Panc1 (cell line): ENCODE measurements around the gene ALDH5A1.

ENCODE experiments used
- CTCF ChIP-seq: fragments of 450-650 bp; IDR thresholded peaks from 2 replicates; pipeline ENCODE4 v1.5.1; 2017; ENCODE audit warnings: mild to moderate bottlenecking
- POLR2AphosphoS5 ChIP-seq: IDR thresholded peaks from 2 replicates; pipeline ENCODE4 v1.6.1; 2012; ENCODE audit warnings: mild to moderate bottlenecking, low read depth, low read length, moderate library complexity
- REST ChIP-seq, 2 experiments: IDR thresholded peaks; 2 replicates each; pipeline ENCODE4 v1.6.1; 2011 to 2012; ENCODE audit warnings: low read depth in 2 of 2, control low read depth in 1 of 2, low read length in 1 of 2, mild to moderate bottlenecking in 1 of 2, moderate library complexity in 1 of 2; ENCODE audit not compliant: insufficient read depth in 1 of 2
- SIN3A ChIP-seq: IDR thresholded peaks from 2 replicates; pipeline ENCODE4 v1.6.1; 2012; ENCODE audit warnings: low read depth, mild to moderate bottlenecking, low read length, moderate library complexity, borderline replicate concordance; ENCODE audit not compliant: insufficient read depth
- TCF7L2 ChIP-seq: IDR thresholded peaks from 2 replicates; pipeline ENCODE4 v1.6.1; 2011; ENCODE audit warnings: mild to moderate bottlenecking, low read depth, low read length, inconsistent platforms

DNA sequence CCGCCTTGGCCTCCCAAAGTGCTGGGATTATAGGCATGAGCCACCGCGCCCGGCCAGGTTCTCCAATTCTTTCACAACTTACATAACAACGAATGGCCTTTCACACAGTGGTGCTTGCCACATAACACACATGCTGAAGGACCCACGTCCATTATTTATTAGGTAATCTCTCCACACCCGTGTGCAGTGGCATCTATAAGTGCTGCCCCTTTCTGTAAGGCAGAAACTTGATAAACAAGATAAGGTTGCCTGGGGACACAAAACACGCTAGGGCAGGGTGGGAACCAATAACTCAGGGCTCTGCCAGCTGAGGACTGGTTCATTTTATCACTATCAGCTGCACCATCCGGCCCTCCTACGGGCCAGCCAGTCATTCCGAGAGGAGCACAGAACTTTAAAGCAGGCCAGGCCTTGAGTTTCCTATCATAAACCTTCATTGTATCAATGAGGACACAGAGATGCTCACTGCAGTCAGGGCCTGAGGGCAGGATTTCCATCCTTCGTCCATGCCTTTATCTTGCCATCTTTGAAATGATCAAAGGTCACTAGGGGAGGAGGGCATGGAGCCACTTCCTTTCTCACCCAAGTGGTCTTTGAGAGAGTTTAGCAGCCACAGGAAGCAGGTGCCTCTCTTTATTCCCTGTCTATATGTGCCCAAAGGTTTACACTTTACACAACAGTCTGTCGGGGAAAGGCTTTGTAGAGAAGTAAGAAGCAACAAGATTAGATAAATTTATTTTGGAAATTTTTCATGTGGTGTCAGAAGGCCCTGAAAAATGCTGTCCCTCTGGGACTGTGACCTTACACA is 43.0 kb upstream of the ALDH5A1 start:
- TF ChIP-seq CTCF: no peak
- TF ChIP-seq SIN3A: no peak
- no peak for TF ChIP-seq POLR2AphosphoS5
- TF ChIP-seq REST (IDR thresholded peaks at IDR 0.05; ENCODE audit: insufficient read depth in 1 of 2, low read depth in 2 of 2, low read length in 1 of 2): no peak
- TF ChIP-seq TCF7L2: no peak
